GM20000 (cell line): Measurements from ENCODE around the gene JAKMIP3.

Source experiments
- DNase-seq: peaks from one replicate; pipeline ENCODE4 v3.0.0; 2012; ENCODE audit warnings: low spot score
- TF ChIP-seq, protein P1 (sequence below): IDR thresholded peaks from 2 replicates; pipeline ENCODE4 v1.5.1; 2012; ENCODE audit warnings: mild to moderate bottlenecking, control low read depth; ENCODE audit errors: extremely low read depth, missing control alignments

The JAKMIP3 gene

DNA sequence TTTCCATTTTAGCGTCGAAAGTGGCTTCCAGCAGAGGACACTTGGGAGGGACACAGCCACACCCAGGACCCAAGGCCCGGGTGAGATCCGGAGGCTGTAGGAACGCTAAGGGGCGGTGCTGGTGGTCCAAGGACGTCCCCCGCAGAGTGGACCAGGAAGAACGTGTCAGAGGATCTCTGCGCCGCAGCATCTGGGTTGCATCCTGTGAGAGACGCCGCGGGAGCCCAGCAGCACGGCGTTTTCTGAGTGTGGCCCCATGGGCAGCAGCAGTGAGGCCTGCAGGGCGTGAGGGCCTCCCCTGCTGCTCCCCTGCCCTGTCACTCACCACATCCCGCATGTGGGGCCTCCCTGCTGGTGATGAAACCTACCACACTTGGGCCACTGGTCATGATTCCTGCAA lies 43.5 kb upstream of the JAKMIP3 start:
- TF ChIP-seq, protein P1, sequence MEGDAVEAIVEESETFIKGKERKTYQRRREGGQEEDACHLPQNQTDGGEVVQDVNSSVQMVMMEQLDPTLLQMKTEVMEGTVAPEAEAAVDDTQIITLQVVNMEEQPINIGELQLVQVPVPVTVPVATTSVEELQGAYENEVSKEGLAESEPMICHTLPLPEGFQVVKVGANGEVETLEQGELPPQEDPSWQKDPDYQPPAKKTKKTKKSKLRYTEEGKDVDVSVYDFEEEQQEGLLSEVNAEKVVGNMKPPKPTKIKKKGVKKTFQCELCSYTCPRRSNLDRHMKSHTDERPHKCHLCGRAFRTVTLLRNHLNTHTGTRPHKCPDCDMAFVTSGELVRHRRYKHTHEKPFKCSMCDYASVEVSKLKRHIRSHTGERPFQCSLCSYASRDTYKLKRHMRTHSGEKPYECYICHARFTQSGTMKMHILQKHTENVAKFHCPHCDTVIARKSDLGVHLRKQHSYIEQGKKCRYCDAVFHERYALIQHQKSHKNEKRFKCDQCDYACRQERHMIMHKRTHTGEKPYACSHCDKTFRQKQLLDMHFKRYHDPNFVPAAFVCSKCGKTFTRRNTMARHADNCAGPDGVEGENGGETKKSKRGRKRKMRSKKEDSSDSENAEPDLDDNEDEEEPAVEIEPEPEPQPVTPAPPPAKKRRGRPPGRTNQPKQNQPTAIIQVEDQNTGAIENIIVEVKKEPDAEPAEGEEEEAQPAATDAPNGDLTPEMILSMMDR = no peak
- no peak for DNase-seq

GRCh38 chr10:132023092-132023811 lies 42.5 kb upstream of the JAKMIP3 start:
- TF ChIP-seq, protein P1 = peak; percentile 97

GRCh38 chr10:132027423-132027983 lies 38.2 kb upstream of the JAKMIP3 start:
- TF ChIP-seq, protein P1 = no peak
- DNase-seq = peak; percentile 3

More at GRCh38 chr10:132023092-132023811, 42.5 kb upstream of the JAKMIP3 start:
- peak; percentile 84 for DNase-seq

DNA sequence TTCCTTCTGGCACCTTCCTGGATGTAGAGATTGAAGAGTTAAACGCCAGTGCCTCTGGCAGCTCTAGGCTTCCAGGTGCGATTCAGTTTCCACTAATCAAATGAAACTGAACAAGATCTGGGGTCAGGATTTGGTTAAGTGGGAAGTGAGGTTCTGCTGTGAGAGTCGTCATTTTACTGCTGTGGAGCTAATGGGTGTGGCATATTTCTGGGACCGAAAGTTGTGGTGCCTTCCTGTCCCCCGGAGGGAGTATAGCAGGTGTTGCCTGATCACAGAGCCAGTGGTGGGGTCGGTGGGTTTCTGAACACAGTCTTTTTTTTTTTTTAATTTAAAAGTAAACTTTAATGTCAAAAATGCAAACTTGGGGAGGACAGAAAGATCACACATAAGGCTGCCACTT lies 37.0 kb upstream of the JAKMIP3 start:
- no peak for DNase-seq
- TF ChIP-seq, protein P1 = no peak

DNA sequence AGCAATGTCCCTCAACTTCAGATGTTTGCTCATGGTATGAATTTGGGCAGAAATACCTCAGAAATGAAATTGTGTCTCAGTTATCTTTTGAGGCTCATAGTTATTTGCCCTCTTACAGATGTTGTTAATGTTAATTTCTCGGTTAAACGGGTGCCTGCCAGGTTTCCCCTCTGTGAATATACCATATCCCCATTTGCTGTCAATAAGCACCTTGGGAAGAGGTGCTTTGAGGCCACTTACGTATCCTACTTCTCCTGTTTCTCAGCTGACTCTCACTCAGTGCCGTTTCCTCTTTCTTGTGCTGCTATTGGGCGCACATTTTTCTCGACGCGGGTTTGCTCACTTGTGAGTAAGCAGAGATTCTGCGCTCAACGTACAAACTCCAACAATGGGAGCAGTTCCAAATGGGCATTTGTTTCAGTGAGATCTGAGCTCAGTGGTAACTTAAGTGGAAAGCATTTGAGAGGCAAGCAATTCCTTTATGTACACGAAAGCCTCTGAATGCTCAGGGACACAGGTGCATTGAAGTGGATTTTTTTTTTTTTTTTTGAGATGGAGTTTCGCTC lies 34.8 kb upstream of the JAKMIP3 start:
- DNase-seq = no peak
- TF ChIP-seq, protein P1 = no peak

- DNase-seq = no peak
- TF ChIP-seq, protein P1 = no peak
These were observed 32.1 kb upstream of the JAKMIP3 start for GRCh38 chr10:132033632-132034031.

DNA sequence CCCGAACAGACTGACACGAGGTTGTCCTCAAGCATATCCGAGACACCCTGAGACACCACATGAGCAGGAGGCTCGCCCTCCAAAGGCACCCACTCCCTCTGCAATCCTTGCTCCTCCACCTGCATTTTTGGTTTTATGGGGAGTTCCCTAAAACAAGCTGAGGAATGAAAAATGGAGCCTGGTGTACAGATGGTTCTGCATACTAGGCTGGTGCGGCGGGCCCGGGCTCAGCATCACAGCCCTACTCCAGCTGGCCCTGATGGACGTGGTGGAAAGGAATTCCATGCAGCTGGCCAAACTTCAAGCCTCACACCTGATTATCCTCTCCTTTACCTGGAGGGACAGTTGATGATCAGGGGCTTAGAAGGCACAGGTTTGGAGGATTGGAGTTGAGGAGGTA lies 30.3 kb upstream of the JAKMIP3 start:
- TF ChIP-seq, protein P1 = no peak
- no peak for DNase-seq
